OCI-LY3 (cell line): ENCODE data around the gene RHOT2.

Experiments used
- H2AFZ ChIP-seq: fragments of 200-600, 300-600 bp; shearing (Covaris generic); 2 replicates; pipeline ENCODE4 v1.6.0; 2014; ENCODE audit warnings: antibody characterized with exemption, low read depth, low read length
- H3K27ac ChIP-seq: fragments of 200-600, 300-600 bp; sonication (generic); 2 replicates; pipeline ENCODE4 v1.5.1; 2014; ENCODE audit warnings: mild to moderate bottlenecking, low read length, moderate library complexity, mixed read lengths
- H3K27me3 ChIP-seq: fragments of 200-600, 300-600 bp; sonication (generic); 2 replicates; pipeline ENCODE4 v1.6.1; 2014; ENCODE audit warnings: low read depth, low read length, mixed read lengths
- H3K36me3 ChIP-seq: fragments of 200-600, 300-600 bp; sonication (generic); replicated peaks from 2 replicates; pipeline ENCODE3; 2014; ENCODE audit warnings: low read depth, low read length, mixed read lengths
- H3K4me1 ChIP-seq: fragments of 300-600, 200-600 bp; sonication (generic); 2 replicates; pipeline ENCODE4 v1.6.1; 2014; ENCODE audit warnings: low read length, mixed read lengths
- H3K4me2 ChIP-seq: fragments of 200-600, 300-600 bp; sonication (generic); 2 replicates; pipeline ENCODE4 v1.6.1; 2014; ENCODE audit warnings: low read length, mixed read lengths
- H3K4me3 ChIP-seq: fragments of 300-600, 200-600 bp; sonication (generic); 2 replicates; pipeline ENCODE4 v1.5.1; 2014; ENCODE audit warnings: antibody characterized with exemption, mild to moderate bottlenecking, low read length, moderate library complexity
- H3K79me2 ChIP-seq: fragments of 300-600, 200-600 bp; shearing (Covaris generic); 2 replicates; pipeline ENCODE4 v1.6.1; 2014; ENCODE audit warnings: mild to moderate bottlenecking, low read length, mixed read lengths
- H3K9ac ChIP-seq: fragments of 300-600, 200-600 bp; shearing (Covaris generic); 2 replicates; pipeline ENCODE4 v1.6.0; 2014; ENCODE audit warnings: mild to moderate bottlenecking, low read length, moderate library complexity
- H3K9me3 ChIP-seq: fragments of 200-600, 300-600 bp; shearing (Covaris generic); 2 replicates; pipeline ENCODE4 v1.6.1; 2014; ENCODE audit warnings: low read length, mixed read lengths; ENCODE audit not compliant: insufficient read depth
- H4K20me1 ChIP-seq: fragments of 200-600, 300-600 bp; sonication (generic); 2 replicates; pipeline ENCODE4 v1.6.1; 2016; ENCODE audit warnings: low read length, mixed read lengths; ENCODE audit not compliant: insufficient read depth
- EZH2phosphoT487 ChIP-seq: fragments of 200-600 bp; shearing (Covaris generic); IDR thresholded peaks from 2 replicates; pipeline ENCODE4 v1.6.1; 2018; ENCODE audit warnings: antibody characterized with exemption, mixed run types, low read depth
- TF ChIP-seq, protein P1 (sequence below): fragments of 200-600, 300-600 bp; sonication (generic); IDR thresholded peaks from 2 replicates; pipeline ENCODE4 v1.5.1; 2014; ENCODE audit warnings: antibody characterized with exemption, low read length, low read depth

RHOT2 gene

DNA sequence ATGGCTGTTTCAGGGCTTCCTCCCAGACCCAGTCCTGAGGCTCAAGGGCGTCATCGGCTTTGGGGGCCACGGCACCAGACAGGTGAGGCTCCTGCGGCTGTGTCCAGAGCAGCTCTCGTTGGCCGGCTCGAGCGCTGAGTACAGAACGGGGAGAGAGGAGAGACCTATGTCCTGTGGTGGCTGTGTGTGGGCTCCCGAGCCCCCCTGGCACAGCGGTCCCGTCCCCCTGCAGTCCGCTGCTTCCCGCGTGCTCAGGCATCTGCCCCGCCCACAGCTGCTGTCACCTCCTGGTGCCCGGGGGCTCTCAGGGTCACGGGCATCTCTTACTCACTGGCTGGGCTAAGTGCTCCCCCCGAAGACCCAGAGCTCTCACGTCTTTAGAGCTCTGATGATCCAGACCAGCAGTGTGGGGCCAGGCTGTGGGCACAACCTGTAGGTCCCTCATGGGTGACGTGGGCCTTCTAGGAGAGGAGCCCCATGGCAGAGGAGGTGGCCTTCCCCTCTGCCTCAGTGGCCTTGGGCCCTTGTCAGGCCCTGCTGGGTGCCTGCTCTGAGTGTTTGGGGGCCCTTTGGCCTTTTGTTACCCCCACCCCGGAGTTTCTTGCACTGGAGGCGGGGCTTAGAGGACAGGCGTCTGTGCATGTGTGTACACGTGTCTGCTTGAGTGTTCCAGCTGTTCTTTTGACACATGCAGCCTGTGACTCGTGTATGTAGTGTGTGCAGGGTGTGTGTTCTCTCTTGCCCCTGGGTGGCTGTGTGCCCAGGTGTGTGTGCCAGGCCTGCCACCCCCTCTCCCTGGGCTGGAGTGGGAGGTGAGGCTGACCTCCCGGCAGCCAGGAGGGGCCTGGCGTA, 15.3 kb upstream of the RHOT2 start:
- Histone ChIP-seq H3K9ac (no peak overlapping the region), H3K36me3 (no peaks in the 10 kb centered on the region), H3K4me1 (peaks cover 9% of the 10 kb centered on the region), H3K79me2 (peaks cover 20% of the 10 kb centered on the region), H3K27ac (no peak overlapping the region), H2AFZ (no peak overlapping the region), H3K4me3 (no peak overlapping the region), H3K4me2 (no peak overlapping the region), H4K20me1 (no peaks in the 10 kb centered on the region), H3K27me3 (no peaks in the 10 kb centered on the region), H3K9me3 (no peaks in the 10 kb centered on the region)
- TF ChIP-seq EZH2phosphoT487: no peak
- TF ChIP-seq, protein P1, sequence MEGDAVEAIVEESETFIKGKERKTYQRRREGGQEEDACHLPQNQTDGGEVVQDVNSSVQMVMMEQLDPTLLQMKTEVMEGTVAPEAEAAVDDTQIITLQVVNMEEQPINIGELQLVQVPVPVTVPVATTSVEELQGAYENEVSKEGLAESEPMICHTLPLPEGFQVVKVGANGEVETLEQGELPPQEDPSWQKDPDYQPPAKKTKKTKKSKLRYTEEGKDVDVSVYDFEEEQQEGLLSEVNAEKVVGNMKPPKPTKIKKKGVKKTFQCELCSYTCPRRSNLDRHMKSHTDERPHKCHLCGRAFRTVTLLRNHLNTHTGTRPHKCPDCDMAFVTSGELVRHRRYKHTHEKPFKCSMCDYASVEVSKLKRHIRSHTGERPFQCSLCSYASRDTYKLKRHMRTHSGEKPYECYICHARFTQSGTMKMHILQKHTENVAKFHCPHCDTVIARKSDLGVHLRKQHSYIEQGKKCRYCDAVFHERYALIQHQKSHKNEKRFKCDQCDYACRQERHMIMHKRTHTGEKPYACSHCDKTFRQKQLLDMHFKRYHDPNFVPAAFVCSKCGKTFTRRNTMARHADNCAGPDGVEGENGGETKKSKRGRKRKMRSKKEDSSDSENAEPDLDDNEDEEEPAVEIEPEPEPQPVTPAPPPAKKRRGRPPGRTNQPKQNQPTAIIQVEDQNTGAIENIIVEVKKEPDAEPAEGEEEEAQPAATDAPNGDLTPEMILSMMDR: no peak

DNA sequence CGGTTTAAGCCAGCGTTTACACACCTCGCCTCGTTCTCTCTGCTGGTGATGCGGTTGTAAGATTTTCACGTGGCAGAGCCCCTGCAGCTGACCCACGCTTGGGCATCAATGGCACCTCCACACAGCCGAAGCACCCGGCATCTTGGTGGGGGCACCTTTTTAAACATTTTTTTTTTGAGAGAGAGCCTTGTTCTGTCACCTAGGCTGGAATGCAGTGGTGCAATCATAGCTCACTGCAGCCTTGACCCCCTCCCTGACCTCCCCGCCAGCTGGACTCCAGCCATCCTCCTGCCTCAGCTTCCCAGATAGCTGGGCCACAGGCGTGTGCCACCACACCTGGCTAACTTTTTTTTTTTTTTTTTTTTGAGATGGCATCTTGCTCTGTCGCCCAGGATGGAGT, 13.9 kb upstream of the RHOT2 start:
- Histone ChIP-seq H3K27ac (no peak overlapping the region), H4K20me1 (no peaks in the 10 kb centered on the region), H2AFZ (no peak overlapping the region), H3K27me3 (no peaks in the 10 kb centered on the region), H3K9ac (no peak overlapping the region), H3K4me2 (no peak overlapping the region), H3K36me3 (no peaks in the 10 kb centered on the region), H3K9me3 (no peaks in the 10 kb centered on the region), H3K4me1 (peaks cover 7% of the 10 kb centered on the region; the same call in 1 of the 2 replicates), H3K79me2 (peaks cover 7% of the 10 kb centered on the region; the same call in 1 of the 2 replicates), H3K4me3 (no peak overlapping the region)
- TF ChIP-seq, protein P1: no peak
- TF ChIP-seq EZH2phosphoT487: no peak

DNA sequence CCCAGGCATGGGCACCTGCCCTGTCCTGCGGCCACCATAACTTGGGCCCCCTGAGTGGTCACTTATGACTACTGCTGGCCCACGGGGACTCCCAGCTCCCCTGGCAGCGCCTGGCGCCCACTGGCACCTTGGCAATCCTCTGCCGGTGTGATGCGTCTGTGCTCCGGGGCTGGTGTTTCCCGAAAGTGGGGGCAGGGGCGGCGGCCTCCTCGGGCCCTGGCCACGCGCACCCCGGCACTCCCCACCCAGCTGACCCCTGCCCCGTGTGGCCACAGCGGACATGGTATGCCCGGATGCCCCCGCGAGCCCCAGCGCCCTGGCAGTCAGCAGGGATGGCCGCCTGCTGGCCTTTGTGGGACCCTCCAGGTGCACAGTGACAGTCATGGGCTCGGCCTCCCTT, 10.4 kb upstream of the RHOT2 start:
- no peak overlapping the region for H3K4me3 ChIP-seq
- H3K79me2 ChIP-seq: no peaks in the 10 kb centered on the region
- H3K9me3 ChIP-seq: no peaks in the 10 kb centered on the region
- no peaks in the 10 kb centered on the region for H3K27me3 ChIP-seq
- no peaks in the 10 kb centered on the region for H4K20me1 ChIP-seq
- no peak overlapping the region for H2AFZ ChIP-seq
- H3K4me2 ChIP-seq: no peak overlapping the region
- no peak overlapping the region for H3K9ac ChIP-seq
- H3K4me1 ChIP-seq: peaks cover 3% of the 10 kb centered on the region; the same call in 1 of the 2 replicates
- no peak overlapping the region for H3K27ac ChIP-seq
- TF ChIP-seq EZH2phosphoT487: no peak
- TF ChIP-seq, protein P1: no peak
- H3K36me3 ChIP-seq: peaks cover 4% of the 10 kb centered on the region

DNA sequence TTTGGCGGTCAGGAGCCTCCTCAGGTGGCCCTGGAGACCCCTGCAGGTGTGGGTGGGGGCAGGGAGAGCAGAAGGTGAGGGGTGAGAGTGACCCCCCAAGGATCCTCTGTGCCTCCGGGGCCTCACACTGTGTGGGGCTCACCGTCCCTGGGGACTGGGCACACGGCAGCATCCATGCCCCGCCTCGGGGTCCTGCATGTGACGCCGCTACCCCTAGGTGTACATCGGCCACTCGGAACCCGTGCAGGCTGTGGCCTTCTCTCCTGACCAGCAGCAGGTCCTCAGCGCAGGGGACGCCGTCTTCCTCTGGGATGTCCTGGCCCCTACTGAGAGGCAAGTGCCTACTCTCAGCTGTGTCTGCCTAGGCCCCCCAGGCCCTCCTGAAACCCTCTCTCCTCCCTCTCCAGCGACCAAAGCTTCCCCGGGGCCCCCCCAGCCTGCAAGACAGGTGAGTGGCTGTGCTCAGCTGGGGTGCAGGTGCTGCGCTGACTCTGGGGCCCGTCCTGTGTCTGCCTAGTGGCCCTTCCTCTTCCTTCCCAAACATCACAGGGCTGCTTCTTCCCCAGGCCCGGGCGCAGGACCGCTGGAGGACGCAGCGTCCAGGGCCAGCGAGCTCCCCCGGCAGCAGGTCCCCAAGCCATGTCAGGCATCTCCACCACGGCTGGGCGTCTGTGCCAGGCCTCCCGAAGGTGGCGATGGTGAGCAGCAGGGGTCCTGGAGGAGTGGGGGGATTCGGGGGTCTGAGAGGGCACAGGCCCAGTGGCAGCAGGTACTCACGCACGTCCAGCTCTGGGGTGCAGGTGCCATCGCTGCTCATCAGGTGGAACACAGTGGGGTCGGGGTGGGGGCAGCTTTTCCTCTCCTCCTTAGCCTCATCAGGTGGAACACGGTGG, 9.0 kb upstream of the RHOT2 start:
- Histone ChIP-seq H3K4me2 (no peak overlapping the region), H3K79me2 (no peaks in the 10 kb centered on the region), H3K27ac (no peak overlapping the region), H3K4me1 (peaks cover 3% of the 10 kb centered on the region; the same call in 1 of the 2 replicates), H4K20me1 (no peaks in the 10 kb centered on the region), H2AFZ (no peak overlapping the region), H3K9me3 (no peaks in the 10 kb centered on the region), H3K4me3 (no peak overlapping the region), H3K36me3 (peaks cover 4% of the 10 kb centered on the region), H3K27me3 (no peaks in the 10 kb centered on the region), H3K9ac (no peak overlapping the region)
- TF ChIP-seq EZH2phosphoT487: no peak
- TF ChIP-seq, protein P1: peak; percentile 20
